SKM-1 (cell line): ENCODE data around the gene TNFRSF8.

Experiments used
- DNase-seq: peaks from one replicate; lab custom pipeline; 2025; ENCODE audit not compliant: unreplicated experiment; lab: John Stamatoyannopoulos, UW

The TNFRSF8 gene

GRCh38 chr1:12140515-12141162 lies 77.5 kb downstream of the TNFRSF8 start:
- no peak for DNase-seq

GRCh38 chr1:12141163-12141850 lies 78.2 kb downstream of the TNFRSF8 start:
- DNase-seq: no peak

GRCh38 chr1:12142141-12142823 lies 79.2 kb downstream of the TNFRSF8 start:
- DNase-seq: no peak

- peak; percentile 62 for DNase-seq
Measured at GRCh38 chr1:12142891-12143630, 80.0 kb downstream of the TNFRSF8 start.

GRCh38 chr1:12143631-12144155 lies 80.6 kb downstream of the TNFRSF8 start:
- DNase-seq: peak; percentile 62

- DNase-seq: no peak
Measured at GRCh38 chr1:12144236-12144635, 81.1 kb downstream of the TNFRSF8 start.

- DNase-seq: no peak
Measured at GRCh38 chr1:12144969-12145368, 81.9 kb downstream of the TNFRSF8 start.

GRCh38 chr1:12145616-12146342 lies 82.7 kb downstream of the TNFRSF8 start:
- DNase-seq: no peak

GRCh38 chr1:12146343-12147112 lies 83.4 kb downstream of the TNFRSF8 start:
- DNase-seq: no peak

GRCh38 chr1:12147201-12147701 lies 84.1 kb downstream of the TNFRSF8 start:
- no peak for DNase-seq

GRCh38 chr1:12148160-12148957 lies 85.3 kb downstream of the TNFRSF8 start:
- no peak for DNase-seq

GRCh38 chr1:12148958-12149790 lies 86.1 kb downstream of the TNFRSF8 start:
- DNase-seq: no peak

- no peak for DNase-seq
Measured at GRCh38 chr1:12149791-12150175, 86.7 kb downstream of the TNFRSF8 start.

- DNase-seq: peak; percentile 87
Measured at GRCh38 chr1:12150456-12151200, 87.5 kb downstream of the TNFRSF8 start.

- DNase-seq: no peak
Measured at GRCh38 chr1:12151465-12151864, 88.4 kb downstream of the TNFRSF8 start.

GRCh38 chr1:12152113-12152891 lies 89.2 kb downstream of the TNFRSF8 start:
- no peak for DNase-seq
